ENCODE measurements around the gene ADGRV1.

GRCh38 chr5:90878081-90878480 is 319.5 kb downstream of the ADGRV1 start:
- no peak for TF ChIP-seq POLR2AphosphoS5 (IDR thresholded peaks at IDR 0.05; ENCODE audit: low read depth, low read length)
- no peak for TF ChIP-seq POLR2A (IDR thresholded peaks at IDR 0.05; ENCODE audit: low read depth, low read length)
